Prostate gland (tissue), 2 donors: ENCODE results near the gene ADAM17.

Experiments
- CTCF ChIP-seq, 4 experiments: fragments of 200-600 bp in 2 of 4; fragments of 450-650 bp in 2 of 4; sonication (generic) in 2 of 4; IDR thresholded peaks; 1 replicate in 3 of 4; 2 replicates in 1 of 4; pipeline ENCODE4 v1.5.1; 2016 to 2019; ENCODE audit warnings: antibody characterized with exemption in 4 of 4, mild to moderate bottlenecking in 2 of 4, moderate library complexity in 2 of 4
- POLR2AphosphoS5 ChIP-seq: sonication (generic); formaldehyde crosslinking; IDR thresholded peaks from one replicate; pipeline ENCODE4 v1.6.1; 2017; ENCODE audit warnings: antibody characterized with exemption

- TF ChIP-seq CTCF (IDR thresholded peaks at IDR 0.05) (no peak), POLR2AphosphoS5 (no peak)
These were observed 61.5 kb downstream of the ADAM17 start for GRCh38 chr2:9494081-9494480.
